DOHH2 (cell line): Measurements from ENCODE around the gene FAM149B1.

Experiments
- H3F3A ChIP-seq: fragments of 200-600 bp; sonication (generic), shearing (Covaris generic); 2 replicates; pipeline ENCODE4 v1.6.0; 2016; ENCODE audit warnings: antibody characterized with exemption, mild to moderate bottlenecking; ENCODE audit not compliant: control insufficient read depth, insufficient read depth
- H3K27ac ChIP-seq: fragments of 200-600 bp; sonication (generic); 2 replicates; pipeline ENCODE4 v1.5.1; 2014; ENCODE audit warnings: low read depth, mild to moderate bottlenecking, low read length, moderate library complexity
- H3K27me3 ChIP-seq: fragments of 200-600 bp; sonication (generic); 2 replicates; pipeline ENCODE4 v1.6.1; 2014; ENCODE audit warnings: mild to moderate bottlenecking, low read length, mixed read lengths; ENCODE audit not compliant: control insufficient read depth
- H3K36me3 ChIP-seq: fragments of 200-600 bp; sonication (generic); 2 replicates; pipeline ENCODE4 v1.6.1; 2014; ENCODE audit warnings: mild to moderate bottlenecking, low read length, moderate library complexity, mixed read lengths; ENCODE audit not compliant: control insufficient read depth
- H3K4me1 ChIP-seq: fragments of 200-600 bp; sonication (generic); 2 replicates; pipeline ENCODE4 v1.6.1; 2014; ENCODE audit warnings: mild to moderate bottlenecking, low read length, mixed read lengths; ENCODE audit not compliant: control insufficient read depth
- H3K4me2 ChIP-seq: fragments of 200-600 bp; sonication (generic); 2 replicates; pipeline ENCODE4 v1.6.0; 2014; ENCODE audit warnings: mild to moderate bottlenecking, low read length, moderate library complexity
- H3K4me3 ChIP-seq: fragments of 200-600 bp; sonication (generic); 2 replicates; pipeline ENCODE4 v1.5.1; 2014; ENCODE audit warnings: mild to moderate bottlenecking, low read length, mixed read lengths
- H3K79me2 ChIP-seq: fragments of 200-600 bp; sonication (generic); 2 replicates; pipeline ENCODE4 v1.6.1; 2014; ENCODE audit warnings: mild to moderate bottlenecking, low read length, mixed read lengths; ENCODE audit not compliant: control insufficient read depth
- H3K9me2 ChIP-seq: fragments of 200-600 bp; sonication (generic); replicated peaks from 2 replicates; pipeline ENCODE4 v1.6.1; 2014; ENCODE audit warnings: mild to moderate bottlenecking, low read length, mixed read lengths; ENCODE audit not compliant: control insufficient read depth
- H3K9me3 ChIP-seq: fragments of 200-600 bp; sonication (generic); 2 replicates; pipeline ENCODE4 v1.6.1; 2014; ENCODE audit warnings: antibody characterized with exemption, low read length, mixed read lengths; ENCODE audit not compliant: control insufficient read depth, insufficient read depth
- H4K20me1 ChIP-seq: fragments of 200-600 bp; sonication (generic); 2 replicates; pipeline ENCODE4 v1.6.0; 2014; ENCODE audit warnings: low read depth, mild to moderate bottlenecking, antibody characterized with exemption, low read length, moderate library complexity; ENCODE audit not compliant: control insufficient read depth, insufficient read depth
- EZH2phosphoT487 ChIP-seq: fragments of 200-600 bp; sonication (generic); IDR thresholded peaks from 2 replicates; pipeline ENCODE4 v1.6.1; 2017; ENCODE audit warnings: borderline replicate concordance, mild to moderate bottlenecking, antibody characterized with exemption, low read length, moderate library complexity, mixed read lengths
- TF ChIP-seq, protein P1 (sequence below): fragments of 200-600 bp; sonication (generic); IDR thresholded peaks from one replicate; pipeline ENCODE4 v1.5.1; 2014; ENCODE audit warnings: antibody characterized with exemption, mild to moderate bottlenecking, low read depth, low read length; ENCODE audit not compliant: poor library complexity, severe bottlenecking

Gene FAM149B1

DNA sequence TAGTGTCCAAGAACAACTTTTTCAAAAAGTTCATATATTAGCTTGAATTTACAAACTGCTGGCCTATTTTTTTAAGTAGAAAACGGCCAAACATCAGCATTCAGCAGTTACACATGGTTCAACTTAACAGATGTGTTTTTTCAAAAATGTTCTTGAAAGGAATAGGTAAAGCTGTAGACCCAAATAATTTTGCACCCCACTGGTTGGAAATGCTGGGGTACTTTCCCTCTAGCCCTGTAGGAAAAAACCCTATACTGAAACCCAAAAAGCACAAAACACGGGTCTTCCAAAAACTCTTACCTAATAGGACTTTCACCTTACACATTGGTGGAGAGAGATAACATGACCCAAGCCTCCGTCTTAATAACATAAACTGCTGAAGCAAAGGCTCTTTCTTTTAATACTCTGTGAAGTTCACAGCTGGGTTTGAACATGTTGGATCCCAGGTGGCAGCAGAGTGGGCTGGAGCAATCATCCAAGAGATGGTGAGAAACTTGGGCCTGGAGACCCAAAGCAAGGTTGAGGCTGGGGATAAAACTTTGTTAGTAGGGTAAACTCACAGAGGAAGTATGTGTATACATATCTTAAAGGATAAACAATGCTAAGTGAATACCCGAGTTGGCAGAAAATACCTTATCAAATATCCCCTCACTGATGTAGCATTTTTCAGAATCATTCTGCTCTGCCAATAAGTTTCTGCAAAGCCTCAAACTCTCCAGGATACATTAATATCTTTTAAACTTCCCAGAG, 79.8 kb downstream of the FAM149B1 start:
- no peaks in the 10 kb centered on the region for H3K9me3 ChIP-seq
- peaks cover 88% of the 10 kb centered on the region for H3K36me3 ChIP-seq
- H3K79me2 ChIP-seq = peaks cover 92% of the 10 kb centered on the region
- peaks cover 67% of the 10 kb centered on the region for H3K4me1 ChIP-seq
- peak overlapping the region; percentile 97 for H3K4me3 ChIP-seq
- TF ChIP-seq, protein P1, sequence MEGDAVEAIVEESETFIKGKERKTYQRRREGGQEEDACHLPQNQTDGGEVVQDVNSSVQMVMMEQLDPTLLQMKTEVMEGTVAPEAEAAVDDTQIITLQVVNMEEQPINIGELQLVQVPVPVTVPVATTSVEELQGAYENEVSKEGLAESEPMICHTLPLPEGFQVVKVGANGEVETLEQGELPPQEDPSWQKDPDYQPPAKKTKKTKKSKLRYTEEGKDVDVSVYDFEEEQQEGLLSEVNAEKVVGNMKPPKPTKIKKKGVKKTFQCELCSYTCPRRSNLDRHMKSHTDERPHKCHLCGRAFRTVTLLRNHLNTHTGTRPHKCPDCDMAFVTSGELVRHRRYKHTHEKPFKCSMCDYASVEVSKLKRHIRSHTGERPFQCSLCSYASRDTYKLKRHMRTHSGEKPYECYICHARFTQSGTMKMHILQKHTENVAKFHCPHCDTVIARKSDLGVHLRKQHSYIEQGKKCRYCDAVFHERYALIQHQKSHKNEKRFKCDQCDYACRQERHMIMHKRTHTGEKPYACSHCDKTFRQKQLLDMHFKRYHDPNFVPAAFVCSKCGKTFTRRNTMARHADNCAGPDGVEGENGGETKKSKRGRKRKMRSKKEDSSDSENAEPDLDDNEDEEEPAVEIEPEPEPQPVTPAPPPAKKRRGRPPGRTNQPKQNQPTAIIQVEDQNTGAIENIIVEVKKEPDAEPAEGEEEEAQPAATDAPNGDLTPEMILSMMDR = no peak
- TF ChIP-seq EZH2phosphoT487 = no peak
- no peaks in the 10 kb centered on the region for H3K27me3 ChIP-seq
- peak overlapping the region; percentile 87 for H3K27ac ChIP-seq
- no peaks in the 10 kb centered on the region for H3K9me2 ChIP-seq
- H3K4me2 ChIP-seq = peak overlapping the region; percentile 91
- H3F3A ChIP-seq = peaks cover 29% of the 10 kb centered on the region
- 0 out of 2 replicates have a peak, but pooled peaks cover 4% of the 10 kb centered on the region for H4K20me1 ChIP-seq

DNA sequence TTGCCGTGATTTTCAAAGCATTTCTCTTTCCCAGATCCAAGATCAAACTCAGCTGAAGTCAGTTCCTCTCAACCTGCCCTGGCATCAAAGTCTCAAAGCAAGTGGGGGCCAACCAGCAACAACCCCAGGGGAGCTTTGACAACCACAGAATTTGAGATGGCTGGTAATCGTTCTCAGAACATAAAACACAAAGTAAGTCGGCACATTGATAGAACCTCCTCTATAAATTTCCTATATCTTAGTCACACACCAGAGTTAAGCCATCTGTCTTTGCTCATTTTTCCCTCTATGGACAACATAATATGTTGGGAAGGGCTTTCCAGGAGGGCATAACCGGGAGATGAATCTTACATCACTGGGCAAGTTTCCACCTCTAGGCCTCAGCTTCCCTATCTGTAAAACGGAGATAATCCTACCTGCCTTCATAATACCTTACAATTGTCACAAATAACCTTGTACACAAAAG, 80.4 kb downstream of the FAM149B1 start:
- Histone ChIP-seq H3K4me3 (peak overlapping the region; percentile 97), H3K36me3 (peaks cover 82% of the 10 kb centered on the region), H3K27me3 (no peaks in the 10 kb centered on the region), H3K9me3 (no peaks in the 10 kb centered on the region), H3K9me2 (no peaks in the 10 kb centered on the region), H4K20me1 (0 out of 2 replicates have a peak, but pooled peaks cover 3% of the 10 kb centered on the region), H3F3A (peaks cover 29% of the 10 kb centered on the region), H3K79me2 (peaks cover 92% of the 10 kb centered on the region), H3K4me2 (peak overlapping the region; percentile 91), H3K4me1 (peaks cover 67% of the 10 kb centered on the region), H3K27ac (peak overlapping the region; percentile 87)
- TF ChIP-seq EZH2phosphoT487 = no peak
- TF ChIP-seq, protein P1 = no peak

DNA sequence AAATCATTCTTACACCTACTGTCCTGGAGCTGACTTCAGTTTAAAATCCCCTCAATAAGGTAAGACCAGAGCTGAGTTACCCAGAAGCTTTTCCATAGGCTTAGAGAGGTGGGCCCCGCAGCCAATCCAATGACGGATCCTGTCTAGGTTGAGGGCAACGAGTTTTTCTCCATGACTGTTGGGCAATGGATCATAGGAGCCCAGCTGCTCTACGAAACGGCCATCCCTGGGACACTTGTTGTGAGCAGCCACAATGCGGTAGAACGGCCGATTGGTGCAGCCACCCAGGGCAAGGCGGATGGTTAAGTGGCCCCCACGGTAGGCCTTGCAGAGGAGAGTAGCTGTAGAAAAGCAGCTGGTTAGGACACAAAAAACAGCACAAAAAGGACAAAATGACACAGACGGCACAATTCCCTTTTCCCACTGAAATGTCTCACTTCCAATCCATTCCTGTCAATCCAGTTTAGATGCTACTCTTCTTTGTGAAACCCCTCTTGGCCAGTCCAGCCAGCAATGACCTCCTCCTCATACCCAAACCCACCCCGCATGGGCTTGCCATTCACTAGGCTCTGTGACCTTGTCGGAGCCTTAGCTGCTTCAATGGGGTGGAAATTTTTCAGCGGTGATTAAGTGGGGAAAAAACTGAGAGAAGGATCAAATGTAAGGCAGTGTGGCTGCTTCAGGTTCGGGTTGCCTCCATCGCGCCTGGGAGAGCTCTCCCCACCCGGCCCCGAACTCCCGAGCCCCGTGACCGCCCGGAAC, 83.9 kb downstream of the FAM149B1 start:
- Histone ChIP-seq H3K4me1 (peaks cover 48% of the 10 kb centered on the region), H4K20me1 (no peaks in the 10 kb centered on the region), H3K4me2 (peak overlapping the region; percentile 97), H3K4me3 (peak overlapping the region; percentile 83), H3K9me3 (no peaks in the 10 kb centered on the region), H3F3A (peaks cover 25% of the 10 kb centered on the region), H3K9me2 (no peaks in the 10 kb centered on the region), H3K36me3 (peaks cover 57% of the 10 kb centered on the region), H3K79me2 (peaks cover 70% of the 10 kb centered on the region), H3K27ac (peak overlapping the region; percentile 62), H3K27me3 (no peaks in the 10 kb centered on the region)
- no peak for TF ChIP-seq EZH2phosphoT487
- TF ChIP-seq, protein P1 = no peak
